DMS114 treated with DMSO at 0.1 percent for 48 hours (cell line): ENCODE measurements around the gene FCRL6.

Experiments used
- DNase-seq: peaks from one replicate; lab custom pipeline; 2025; ENCODE audit not compliant: unreplicated experiment; lab: John Stamatoyannopoulos, UW

Gene FCRL6

DNA sequence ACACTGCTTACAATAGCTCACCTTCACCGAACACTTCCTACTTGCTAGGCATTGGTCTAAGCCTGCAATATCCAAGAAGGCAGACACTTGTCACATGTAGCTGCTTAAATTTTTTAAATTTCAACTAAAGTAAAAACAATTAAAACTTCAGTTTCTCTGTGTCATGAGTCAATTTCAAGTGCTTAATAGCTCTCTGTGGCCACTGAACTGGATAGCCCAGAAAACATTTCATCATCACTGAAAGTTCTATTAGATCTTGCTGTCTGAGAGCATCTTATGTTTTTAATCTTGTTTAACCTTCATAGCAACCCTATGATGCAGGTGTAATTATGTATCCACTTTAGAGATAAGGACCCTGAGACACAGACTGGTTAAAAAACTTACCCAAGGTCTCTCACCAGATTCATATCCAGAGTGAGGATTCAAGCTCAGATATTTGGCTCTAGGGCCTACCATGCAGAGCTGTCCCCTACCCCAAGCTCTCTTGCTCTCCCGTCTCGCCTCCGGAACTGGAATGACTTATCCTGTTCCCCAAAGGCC, 2.6 kb upstream of the FCRL6 start:
- DNase-seq: no peak

DNA sequence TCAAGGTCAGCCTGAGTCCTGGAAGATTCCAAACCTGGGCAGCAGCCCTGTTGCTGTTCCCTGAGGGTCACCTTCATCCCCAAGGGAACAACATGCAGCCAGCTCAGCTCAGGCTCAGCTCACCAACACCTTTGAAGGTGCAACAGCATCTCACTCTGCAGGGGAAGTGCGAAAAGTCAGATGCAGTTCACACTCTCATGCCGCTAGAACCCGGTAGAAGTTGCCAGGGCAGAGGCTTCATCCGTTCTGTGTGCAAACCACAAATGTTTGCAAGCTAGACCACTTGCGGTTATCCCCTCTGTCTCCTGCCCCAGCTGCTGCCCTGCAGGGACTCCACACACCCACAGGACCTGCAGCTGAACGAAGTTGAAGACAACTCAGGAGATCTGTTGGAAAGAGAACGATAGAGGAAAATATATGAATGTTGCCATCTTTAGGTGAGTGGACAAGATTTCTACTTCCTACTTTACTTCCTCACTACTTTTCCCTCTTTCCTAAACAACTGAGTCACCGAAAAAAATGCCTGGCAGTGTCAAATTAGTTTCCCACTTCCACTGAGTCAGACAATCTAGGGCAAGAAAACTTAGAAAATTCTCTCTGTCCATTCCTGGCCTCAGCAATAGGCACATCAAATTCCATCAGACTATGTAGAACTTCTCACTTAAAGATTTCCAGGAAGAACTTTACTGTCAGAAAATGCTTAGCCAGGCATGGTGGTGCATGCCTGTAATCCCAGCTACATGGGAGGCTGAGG, 1.8 kb upstream of the FCRL6 start:
- no peak for DNase-seq

DNA sequence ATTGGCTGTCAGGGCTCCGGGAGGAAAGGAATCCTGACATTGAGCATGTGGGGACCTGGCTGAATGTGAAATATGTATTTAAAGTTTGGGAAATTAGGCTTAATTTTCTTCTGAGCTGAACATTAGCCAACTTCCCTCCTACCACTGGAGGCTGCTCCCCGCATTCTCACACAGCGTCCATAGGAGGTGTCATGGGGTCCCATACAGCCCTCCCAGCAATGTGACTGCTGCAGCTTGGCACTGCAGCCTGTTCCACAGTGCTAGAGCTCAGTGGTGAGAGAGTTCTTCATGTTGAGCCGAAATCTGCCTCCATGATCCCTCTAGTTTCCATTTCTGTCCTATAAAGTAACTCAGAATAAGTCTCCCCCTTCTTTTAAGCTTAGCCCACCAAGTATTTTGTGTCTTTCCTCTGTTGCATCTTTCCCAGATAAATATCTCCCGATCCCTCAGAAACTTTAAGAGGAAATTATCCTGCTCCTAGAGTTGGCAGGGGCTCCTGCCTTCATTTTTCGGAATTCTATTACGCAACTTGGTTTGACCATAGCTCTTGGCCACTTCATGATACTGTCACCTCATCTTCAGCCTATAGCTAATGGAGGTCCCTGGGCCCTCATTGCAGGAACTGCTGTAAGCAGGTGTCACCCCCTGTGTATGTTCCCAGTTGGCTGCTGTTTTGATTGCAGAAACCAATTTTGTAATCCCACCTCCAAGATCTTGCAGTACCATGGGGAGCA, 2.0 kb downstream of the FCRL6 start:
- DNase-seq: no peak

DNA sequence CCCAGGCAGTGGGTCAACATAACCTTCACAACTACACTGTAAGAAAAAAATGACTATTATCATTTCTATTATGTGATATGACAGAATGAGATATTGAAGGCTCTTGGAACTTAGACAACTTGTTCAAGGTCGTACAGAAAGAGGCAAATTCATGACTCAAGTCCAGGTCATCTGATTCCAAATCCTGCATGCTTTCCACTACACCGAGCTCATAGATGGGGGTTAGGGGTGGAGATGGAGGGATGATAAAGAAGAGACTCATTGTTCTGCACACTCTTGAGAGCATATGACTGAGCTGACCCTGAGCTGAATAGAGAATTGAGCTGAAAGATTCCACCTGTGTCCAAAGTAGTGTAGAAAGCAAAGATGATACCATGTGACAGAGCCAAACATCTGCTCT, 2.8 kb downstream of the FCRL6 start:
- no peak for DNase-seq

DNA sequence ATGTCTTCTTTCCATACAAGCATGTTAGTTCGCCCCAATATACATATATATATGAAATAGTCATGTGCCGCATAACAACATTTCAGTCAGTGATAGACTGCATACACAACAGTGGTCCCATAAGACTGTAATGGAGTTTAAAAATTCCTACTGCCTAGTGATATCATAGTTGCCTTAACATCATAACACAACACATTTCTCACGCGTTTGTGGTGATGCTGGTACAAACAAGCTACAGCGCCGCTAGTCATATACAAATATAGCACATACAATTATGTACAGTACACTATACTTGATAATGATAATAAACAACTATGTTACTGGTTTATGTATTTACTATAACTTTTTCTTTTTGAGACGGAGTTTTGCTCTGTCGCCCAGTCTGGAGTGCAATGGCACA, 13.8 kb downstream of the FCRL6 start:
- DNase-seq: no peak

DNA sequence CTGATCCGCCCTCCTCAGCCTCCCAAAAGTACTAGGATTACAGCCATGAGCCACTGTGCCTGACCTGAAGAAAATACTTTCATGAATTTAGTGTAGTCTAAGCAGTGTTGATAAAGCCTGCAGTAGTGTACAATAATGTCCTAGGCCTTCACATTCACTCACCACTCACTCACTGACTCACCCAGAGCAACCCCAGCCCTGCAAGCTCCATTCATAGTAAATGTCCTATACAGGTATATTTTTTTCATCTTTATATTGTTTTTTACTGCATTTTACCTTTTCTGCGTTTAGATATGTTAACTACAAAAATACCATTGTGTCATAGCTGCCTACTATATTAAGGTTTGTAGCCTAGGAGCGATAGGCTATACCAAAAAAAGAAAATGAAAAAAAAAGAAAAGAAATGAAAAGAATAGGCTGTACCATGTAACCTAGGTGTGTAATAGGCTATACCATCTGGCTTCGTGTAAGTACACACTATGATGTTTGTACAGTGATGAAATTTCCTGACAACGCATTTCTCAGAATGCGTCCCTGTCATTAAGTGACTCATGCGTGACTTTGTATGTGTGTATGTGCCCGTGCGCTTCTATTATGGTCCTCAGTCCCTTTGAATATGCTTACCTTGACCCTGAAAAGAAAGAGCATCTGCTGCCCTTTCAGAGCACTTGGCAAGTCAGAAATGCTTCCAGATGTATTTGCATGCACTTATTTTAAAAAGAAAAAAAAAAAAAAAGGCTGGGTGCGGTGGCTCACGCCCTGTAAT, 15.3 kb downstream of the FCRL6 start:
- no peak for DNase-seq

DNA sequence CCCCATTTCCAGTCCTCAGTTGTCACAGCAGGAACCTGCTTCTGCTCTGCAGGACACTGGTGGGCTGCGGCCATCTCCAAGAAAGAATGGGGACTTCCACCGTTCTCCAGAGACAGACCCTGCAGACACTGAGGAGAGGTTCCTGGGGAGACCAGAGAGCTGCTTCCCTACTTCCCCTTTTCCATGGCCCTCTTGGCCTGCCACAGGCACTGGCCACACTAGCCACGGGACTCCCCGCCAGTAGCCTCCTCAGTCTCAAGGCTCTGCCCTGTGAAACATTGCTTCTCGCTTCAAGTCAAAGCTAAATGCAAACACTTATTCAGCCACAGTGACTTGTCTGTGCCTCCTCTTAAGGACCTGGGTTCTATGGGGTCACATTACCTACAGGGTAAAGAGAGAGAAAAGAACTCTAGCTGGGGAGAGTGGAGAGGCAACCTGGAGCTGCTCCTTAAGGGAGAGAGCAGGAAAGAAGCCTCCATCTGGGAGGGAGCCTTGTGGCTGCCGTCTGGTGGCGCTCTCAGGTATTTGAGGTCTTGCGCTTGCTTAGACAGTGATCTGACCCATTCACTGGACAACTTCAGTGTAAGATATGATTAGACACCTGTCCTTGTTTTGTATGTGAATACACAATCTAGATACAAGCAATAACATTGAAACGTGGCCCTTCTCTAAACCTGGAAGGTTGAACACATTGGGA, 19.2 kb downstream of the FCRL6 start:
- DNase-seq: no peak

DNA sequence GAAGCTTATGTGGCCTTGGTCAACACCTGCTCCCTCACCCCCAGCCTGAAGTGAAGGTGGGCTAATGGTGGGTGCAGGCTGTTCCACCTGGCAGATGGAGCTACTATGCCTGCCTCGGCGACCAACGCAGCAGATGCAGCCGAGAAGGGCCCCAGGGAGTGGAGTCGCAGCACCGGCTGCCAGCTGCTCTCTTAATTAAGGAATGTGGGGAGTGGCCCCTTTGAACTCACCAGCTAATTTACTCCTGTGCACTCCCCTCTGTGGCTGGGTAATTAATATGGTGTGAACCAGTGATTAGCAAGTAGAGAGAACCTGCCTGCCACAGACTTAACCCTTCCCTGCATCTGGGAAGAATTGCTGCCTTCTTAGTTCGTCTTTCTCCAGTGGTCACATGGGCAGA, 21.2 kb downstream of the FCRL6 start:
- no peak for DNase-seq

DNA sequence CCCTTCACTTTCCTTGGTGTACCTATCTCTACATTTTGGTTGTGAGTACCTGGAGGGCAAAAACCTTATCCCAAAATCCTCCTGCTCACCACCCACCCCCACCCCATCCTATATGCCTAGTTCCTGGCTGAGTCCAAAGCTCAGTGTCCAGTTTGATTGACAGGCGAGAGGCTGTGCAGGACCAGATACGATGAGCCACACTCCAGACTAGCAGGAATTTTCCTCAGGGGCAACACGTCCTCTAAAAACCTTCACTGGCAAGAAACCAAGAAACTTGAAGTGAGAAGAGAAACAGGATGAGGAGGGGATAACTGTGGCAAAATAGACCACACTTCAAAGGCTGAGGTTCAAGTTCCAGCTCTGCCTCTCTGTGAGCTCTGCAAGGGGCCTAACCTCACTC, 23.4 kb downstream of the FCRL6 start:
- DNase-seq: no peak

DNA sequence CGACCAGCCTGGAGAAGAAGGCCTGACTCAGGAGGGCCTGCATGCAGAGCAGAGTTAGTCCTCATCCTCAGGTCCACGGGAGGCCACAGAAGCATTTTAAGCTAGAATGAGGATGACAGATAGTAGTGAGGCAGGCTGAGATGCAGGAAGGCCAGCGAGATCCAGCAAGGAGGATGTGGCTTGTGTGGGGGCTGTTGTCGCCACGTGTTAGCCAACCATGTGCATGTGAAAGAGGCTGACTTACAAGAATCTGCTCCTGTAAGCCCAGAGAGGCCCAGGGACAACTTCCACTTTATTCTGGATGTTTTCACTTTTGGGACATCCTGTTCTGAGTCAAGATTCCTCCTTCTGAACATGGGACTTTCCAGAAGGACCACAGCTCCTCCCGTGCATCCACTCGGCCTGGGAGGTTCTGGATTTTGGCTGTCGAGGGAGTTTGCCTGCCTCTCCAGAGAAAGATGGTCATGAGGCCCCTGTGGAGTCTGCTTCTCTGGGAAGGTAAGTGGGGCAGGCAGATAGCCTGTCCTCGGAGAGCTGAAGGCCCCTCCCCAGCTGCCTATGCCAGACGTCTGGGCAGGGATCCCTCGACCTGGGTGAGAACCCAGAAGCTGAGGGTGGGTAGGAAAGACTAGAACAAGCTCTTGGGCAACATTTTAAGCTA, 24.4 kb downstream of the FCRL6 start, which contains the start of gene SLAMF8:
Gene SLAMF8 (plus strand): TSS at position 433 of the 661 bp plus-strand sequence. CDS start 26 bp downstream, at position 459.
- DNase-seq: no peak

DNA sequence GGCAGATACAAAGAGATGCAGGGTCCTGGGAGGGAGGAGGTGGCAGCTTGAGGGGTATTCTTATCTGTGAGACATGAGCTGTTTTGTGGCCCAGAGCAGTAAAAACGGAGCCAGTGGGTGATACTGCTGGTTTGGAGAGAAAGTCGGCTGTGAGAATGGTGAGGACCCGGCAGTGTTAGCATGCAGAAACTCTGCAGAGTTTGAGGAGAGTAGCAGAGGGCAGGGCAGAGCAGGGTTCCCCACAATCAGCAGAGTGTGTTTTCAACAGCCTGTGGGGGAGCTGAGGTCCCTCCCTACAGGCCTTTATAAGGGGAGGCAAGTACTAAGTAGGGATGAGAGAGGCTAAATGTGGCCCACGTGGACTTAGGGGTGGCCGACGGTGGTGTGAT, 24.9 kb downstream of the FCRL6 start:
- DNase-seq: no peak

DNA sequence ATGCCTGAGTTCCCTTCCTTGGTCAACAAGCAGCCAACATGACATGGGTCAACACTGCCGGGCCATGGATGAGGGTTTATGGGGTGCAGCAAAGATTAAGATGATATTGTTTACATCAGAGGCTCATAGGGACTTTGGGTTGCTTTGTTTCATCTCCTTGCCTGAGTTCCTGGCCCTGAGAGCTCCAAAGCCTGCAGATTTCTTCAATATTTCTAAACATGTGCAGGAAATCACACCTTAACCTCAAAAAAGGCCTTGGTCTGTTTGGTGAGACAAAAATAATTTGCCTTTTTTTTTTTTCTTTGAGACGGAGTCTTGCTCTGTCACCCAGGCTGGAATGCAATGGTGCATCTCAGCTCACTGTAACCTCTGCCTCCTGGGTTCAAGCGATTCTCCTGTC, 25.4 kb downstream of the FCRL6 start:
- DNase-seq: no peak

DNA sequence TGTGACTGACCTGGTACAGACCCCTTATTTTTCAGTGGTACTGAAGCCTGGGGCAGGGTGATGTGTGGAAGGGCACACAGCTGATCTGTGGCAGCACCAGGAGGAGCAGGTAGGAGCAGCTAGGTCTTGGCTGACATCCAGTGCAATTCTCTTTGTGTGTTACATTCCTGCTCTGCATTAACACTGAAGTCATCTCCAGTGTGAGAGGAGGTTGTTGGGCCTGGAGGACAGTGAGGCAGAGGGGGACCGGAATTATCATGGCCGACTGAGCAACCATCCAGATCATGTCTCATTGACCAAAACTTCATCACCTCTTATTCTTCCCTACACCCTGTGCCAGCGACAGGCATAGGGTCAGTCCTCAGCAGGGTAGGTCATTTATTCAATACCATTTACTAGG, 26.0 kb downstream of the FCRL6 start:
- DNase-seq: no peak

DNA sequence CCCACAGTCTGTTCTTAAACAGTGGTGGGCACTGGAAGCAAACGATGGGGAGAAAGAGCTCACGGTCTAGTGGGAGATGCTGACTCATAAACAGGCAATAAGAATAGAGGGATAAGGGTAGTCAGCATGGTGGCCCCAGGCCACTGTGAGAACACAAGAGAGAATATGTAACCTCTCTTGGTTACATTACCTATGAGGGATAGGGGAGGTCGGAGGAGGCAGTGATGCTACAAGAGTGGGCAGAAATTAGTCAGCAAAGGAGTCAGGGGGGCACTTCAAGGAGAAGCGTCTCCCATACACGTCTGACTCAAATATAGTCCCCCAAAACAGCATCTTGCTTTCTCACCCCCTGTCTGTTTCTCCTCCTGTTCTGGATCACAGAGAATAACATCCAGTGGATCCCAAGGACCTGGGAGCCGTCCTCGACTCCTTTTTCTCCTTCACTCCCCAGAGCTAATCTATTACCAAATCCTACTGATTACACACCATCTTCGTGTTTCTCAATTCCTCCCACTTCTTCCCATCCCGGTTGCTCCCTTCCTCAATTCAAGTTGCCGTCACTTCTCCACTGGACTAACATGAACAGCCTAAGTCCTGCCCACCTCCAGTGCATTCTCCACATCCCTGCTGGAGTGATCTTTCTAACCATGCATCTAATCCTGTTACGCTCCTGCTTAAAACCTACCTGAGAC, 26.6 kb downstream of the FCRL6 start:
- DNase-seq: no peak

DNA sequence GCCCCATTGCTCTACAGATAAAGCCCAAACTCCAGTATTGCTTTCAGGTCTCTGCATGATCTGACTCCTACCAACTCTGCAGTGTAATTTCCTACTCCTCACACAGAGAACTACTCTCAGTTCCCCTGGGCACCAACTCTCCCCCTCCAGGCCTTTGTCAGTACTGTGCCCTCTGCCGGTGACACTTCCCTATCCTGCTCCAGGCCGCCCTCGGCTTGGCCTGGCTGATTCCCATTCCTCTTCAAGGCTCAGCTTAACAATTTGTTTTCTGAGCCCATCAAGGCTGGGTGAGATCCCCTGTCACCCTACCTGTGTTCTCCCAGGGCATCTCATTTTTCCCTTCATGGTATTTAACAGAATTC, 27.1 kb downstream of the FCRL6 start:
- no peak for DNase-seq

DNA sequence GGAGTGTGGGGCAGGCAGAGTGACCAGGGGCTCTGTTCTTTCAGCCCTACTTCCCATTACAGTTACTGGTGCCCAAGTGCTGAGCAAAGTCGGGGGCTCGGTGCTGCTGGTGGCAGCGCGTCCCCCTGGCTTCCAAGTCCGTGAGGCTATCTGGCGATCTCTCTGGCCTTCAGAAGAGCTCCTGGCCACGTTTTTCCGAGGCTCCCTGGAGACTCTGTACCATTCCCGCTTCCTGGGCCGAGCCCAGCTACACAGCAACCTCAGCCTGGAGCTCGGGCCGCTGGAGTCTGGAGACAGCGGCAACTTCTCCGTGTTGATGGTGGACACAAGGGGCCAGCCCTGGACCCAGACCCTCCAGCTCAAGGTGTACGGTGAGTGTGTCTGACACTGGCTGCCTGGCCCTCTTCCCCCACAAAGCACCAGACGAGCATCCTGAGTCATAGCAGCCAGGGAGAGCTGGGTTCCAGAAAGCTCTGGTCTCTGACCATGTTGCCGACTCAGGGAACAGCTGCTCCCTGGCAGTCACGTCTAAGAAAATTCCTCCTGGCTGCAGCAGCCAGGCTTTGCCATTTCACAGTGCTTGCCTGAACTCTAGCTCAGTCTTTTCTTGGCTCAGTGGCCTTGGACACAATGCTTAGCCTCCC, 27.8 kb downstream of the FCRL6 start:
- DNase-seq: no peak

DNA sequence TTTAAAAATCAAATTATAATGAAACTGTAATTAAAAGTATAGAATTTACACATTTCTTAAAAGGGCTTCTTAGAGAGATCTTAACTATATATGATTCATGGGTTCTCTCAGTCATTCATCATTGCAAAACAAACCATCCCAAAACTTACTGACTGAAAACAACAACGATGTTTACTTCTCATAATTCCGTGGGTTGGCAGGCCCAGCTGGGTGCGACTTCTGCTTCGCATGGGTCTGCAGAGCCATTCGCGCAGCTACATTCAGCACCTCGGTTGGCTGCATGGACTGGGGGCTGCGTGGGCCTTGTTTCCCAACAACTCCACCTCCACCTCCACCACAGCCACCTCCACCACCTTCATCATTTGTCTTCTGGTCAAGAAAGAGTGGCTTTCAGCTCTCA, 28.6 kb downstream of the FCRL6 start:
- no peak for DNase-seq

DNA sequence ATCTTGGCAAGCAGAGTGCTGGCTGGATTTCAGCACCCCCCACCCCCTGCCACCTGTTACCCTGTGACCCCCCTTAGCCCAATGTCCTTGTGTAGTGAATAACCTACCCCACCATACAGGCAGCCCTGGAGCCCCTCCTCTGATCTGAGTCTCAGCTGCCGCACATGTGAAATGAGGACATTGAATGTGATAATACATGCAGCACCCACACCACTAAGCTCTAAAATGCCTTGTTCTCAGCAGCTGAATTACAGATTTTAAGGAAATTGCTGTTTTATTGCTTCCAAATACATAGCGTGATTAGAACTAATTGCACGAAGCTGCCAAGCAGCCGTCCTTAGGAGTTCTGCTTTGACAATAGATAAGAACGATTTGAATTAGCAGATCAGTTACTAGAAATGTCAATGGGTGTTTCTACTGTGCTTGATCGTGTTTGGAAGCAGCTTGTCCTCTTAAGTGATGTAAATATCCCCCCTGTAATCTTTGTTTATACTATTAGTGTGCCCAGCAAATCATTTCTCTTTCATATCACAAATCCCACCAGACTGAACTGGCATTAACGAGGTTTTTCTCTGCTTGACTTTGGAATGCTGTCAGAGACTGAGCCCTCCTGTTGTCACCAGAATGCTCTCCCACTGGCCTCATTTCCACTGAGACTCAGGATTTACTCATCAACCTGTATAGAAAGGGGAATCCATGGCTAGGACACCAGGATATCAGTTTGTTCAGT, 29.4 kb downstream of the FCRL6 start:
- no peak for DNase-seq

DNA sequence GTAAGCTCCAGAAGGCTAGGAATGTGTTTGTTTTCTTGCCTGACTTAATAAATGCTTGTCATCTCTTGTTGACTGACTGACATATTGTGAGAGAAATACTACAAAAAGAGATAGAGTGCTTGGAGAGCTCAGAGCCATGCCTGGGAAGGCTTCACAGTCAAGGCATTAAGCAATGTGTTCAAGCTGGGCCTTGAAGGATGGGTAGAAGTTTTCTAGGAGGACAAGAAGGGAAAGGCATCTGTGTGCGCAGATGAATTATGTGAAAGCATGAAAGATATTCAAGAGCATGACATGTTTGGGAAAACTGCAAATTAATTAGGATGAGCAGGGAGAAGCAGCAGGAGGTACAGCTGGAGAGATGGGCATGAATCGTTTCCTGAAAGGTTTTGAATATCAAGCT, 30.1 kb downstream of the FCRL6 start:
- DNase-seq: no peak
